HG03139 (cell line): ENCODE data around the gene CAPZA3.
"Not testable (repeated sequence)": the region's sequence is repeated elsewhere in the genome, so short reads cannot be mapped to it uniquely, and the experiment has no call there.

ENCODE experiments used
- ATAC-seq: cut with Tn5 transposase; IDR thresholded peaks from one replicate; pipeline ENCODE4 v1.9.1; 2021; ENCODE audit not compliant: unreplicated experiment

The CAPZA3 gene, protein sequence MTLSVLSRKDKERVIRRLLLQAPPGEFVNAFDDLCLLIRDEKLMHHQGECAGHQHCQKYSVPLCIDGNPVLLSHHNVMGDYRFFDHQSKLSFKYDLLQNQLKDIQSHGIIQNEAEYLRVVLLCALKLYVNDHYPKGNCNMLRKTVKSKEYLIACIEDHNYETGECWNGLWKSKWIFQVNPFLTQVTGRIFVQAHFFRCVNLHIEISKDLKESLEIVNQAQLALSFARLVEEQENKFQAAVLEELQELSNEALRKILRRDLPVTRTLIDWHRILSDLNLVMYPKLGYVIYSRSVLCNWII

GRCh38 chr12:18737819-18738218 is at the start of gene CAPZA3, which contains the start of gene PLCZ1:
CAPZA3 (plus strand) TSS chr12:18738119; CDS start chr12:18738269, 150 bp downstream.
PLCZ1 (minus strand) TSS chr12:18738012; CDS start chr12:18737371, 641 bp downstream.
- no peak for ATAC-seq

- ATAC-seq: no peak
Observed at GRCh38 chr12:18689771-18690170, 48.1 kb upstream of the CAPZA3 start.

DNA sequence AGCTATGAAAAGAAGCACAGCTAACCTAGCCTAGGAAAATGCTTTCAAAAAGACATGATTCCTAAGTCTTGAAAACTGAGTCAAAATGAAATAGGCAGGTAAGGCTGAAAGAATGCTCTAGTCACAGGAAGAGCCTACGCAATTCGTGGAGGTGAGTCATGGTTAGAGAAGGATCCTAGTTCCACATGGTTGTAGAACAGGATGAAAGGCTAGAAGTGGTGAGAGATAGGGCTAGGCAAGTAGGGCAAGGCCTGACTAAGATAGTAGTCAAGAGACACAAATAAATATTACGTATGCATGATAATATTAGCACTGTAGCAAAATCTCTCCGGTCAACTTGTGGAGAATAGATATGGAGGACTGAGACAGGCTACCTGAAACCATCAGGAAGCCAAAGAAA is 47.3 kb upstream of the CAPZA3 start:
- ATAC-seq: no peak

GRCh38 chr12:18693986-18694385 is 43.9 kb upstream of the CAPZA3 start:
- ATAC-seq: not testable (repeated sequence)

DNA sequence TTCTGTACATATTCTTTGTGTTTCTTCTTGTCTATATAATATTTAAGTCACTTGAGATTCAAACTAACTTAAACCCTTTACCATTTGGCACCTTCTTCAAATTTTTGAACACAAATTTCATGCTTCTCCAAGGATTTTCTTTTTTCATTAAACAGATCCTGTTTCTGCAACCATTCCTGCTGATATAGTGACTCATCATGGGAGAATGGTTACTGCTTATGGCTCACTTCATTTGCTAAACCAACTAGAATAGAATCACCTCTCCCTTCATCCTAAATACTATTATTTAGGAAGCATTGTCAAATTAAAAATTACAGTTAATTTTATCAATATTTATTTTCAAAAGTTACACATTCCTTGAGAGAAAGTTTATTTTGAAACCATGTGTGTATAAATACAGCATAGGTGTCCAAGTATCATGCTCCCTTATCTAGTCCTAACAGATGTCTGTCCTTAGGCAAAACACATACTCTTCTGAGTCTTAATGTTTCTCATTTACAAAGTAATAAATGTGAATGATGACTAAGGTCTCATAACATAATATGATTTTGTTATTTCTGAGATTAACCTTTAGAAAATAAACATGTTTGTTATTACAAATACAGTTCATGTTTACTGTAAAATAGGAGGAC is 40.8 kb upstream of the CAPZA3 start:
- ATAC-seq: no peak

DNA sequence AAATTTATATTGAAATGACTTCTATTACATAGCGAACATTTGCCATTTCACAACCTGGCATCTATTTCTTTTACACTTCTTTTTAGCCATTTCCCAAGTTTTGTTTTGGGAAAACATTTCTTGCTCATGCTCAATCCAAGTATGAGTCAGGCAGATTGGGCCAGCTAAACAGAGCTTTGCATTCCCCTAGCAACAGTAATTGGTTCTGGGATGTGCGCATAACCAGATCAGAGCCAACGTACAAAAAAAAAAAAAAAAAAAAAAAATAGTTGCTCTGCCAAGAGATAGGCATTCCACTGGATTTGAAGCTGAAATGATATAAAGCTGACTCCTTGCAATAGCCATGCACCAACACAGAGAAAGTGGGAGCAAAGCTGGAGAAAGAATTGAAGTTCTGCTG is 37.6 kb upstream of the CAPZA3 start:
- ATAC-seq: no peak

- no peak for ATAC-seq
Observed at GRCh38 chr12:18703321-18703720, 34.6 kb upstream of the CAPZA3 start.

DNA sequence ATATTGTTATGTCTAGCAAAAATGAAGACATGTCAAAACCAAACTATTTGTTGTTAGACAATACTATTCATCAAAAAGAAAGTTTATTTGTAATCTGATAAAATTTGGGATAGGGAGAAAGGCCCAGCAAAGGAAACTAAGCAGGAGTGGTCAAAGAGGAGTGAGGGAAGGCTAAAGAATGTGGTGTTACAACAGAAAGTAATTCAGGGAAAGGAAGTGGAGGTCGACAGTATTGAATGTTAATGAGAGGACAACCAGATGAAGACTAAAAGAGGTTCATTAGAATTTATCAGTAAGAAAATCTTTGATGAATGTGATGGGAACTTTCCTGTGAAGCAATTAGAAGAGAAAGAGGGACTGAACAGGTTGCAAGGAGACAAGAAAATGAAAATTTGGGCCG is 34.0 kb upstream of the CAPZA3 start:
- ATAC-seq: no peak

DNA sequence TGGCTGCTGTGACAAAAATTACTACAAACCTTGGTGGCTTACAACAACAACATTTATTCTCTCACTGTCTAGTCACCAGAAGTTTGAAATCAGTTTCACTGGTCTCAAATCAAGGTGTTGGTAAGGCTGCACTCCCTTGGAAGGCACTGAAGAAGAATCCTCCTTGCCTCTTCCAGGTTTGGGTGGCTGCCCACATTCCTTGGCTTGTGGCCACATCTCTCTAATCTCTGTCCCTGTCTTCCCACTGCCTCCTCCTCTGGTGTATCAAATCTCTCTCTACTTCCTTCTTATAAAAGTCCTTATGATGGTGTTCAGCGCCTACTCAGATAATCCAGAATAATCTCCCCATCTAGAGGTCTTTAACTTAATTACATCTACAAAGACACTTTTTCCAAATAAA is 31.1 kb upstream of the CAPZA3 start:
- no peak for ATAC-seq

DNA sequence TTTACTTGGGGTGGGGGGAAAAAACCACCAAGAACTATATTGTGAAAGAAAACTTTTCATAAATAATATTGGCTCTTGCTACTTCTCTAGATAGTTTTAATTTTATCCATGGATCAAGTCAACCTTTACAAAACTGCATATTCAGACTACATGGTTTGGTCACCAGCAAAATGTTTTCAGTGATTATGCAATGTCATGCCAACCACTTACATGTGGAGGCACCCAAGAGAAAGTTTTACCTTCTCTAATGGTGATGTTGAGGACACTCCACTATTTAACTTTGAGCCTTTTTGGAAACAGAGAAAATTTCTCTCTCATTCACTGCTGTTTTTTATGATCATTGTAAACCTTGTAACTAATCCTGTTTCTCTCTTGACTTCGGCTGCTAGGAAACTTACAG is 21.7 kb upstream of the CAPZA3 start:
- ATAC-seq: no peak

DNA sequence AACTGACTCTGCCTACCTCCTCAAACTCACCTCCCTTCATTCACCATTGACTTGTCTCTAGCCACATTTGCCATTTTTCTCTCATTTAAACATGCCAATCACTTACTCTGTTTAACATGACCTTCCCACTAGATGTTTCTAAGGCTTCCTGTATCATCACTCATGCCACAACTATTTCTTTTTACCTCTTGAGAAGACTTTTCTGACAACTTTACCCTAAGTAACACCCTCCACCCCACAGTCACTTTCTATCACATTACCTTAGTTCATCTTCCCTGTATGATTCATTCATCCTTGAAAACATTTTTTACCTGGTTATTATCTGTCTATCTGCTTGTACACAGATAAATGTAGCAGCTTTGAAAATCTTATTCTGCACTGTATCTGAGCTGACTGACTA is 19.5 kb upstream of the CAPZA3 start:
- no peak for ATAC-seq

DNA sequence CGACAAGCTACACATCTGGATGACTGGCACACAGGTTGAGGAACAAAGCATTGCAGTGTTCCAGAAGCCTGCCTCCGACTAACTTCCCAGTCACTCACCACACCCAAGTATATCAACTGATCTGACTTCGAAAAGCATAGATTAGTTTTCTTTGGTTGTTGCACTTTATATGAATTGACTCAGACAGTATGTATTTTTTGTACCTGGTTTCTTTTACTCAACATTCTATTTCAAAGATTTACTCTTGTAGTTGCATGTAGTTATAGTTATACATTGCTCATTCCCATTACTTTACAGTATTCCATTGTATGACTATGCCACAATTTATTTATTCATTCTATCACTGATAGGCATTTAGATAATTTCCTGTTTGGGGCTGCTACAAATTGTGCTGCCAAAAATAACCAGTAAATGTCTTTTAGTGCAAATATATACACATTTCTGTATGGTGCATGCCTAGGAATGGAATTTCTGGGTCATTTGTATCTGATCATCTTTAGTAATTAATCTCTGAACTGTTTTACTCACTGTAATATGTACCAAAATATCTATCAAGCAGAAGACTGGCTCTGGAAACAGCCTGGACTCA is 17.9 kb upstream of the CAPZA3 start:
- no peak for ATAC-seq

DNA sequence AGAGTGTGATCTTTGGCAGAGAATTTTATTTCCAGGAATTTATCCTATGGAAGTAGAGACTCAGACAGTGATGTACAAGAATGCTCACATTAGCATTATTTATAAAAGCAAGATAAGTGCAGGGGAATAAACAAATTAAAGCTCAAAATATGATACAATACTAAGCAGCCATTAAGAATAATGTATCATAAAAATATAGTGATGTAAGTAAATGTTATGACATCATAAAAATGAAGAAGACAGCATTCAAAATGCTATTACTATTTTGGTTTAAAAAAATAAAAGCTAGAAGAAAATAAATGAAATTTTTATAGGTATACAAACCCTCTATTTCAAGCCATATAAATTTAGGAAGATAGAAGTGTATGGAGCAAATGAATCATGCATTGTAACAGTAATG is 17.2 kb upstream of the CAPZA3 start:
- ATAC-seq: no peak

DNA sequence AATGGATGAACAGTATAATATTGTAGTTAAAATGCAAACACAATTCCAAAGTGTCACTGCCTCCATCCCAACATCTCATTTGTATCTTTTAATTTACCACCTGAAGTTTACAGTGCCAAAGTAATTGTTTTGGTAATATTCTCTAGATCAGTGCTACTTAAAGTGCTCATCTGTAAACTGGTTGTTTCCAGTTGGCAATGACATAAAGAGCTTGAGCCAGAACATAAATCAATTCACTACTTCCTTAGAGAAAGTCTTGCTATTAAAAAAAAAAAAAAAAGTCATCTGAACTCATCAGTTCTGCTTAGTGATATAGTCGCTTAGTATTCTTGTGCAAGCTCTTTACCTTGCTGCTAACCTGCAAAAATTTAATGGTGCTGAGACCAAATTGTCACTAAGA is 16.5 kb upstream of the CAPZA3 start:
- ATAC-seq: no peak

- ATAC-seq: no peak
Observed at GRCh38 chr12:18723752-18724151, 14.2 kb upstream of the CAPZA3 start.

DNA sequence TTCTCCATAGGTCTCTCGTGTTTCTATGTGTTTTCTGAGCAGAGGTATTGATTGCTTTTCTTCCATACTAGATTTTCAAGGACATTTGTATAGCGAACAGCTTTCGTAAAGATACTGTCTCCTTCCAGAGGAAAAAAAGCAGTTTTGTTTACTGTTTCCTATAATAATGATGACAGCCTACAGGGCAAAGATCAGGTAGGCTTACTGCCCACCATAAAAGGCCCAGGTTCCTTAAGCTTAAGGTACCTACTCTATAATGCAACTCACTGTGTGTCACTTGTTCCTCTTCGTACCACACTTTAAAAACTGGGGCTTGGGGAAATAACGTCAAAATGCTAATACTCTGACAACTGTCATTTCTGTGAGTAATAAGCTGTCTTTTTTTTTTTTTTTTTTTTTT is 6.8 kb upstream of the CAPZA3 start:
- no peak for ATAC-seq

DNA sequence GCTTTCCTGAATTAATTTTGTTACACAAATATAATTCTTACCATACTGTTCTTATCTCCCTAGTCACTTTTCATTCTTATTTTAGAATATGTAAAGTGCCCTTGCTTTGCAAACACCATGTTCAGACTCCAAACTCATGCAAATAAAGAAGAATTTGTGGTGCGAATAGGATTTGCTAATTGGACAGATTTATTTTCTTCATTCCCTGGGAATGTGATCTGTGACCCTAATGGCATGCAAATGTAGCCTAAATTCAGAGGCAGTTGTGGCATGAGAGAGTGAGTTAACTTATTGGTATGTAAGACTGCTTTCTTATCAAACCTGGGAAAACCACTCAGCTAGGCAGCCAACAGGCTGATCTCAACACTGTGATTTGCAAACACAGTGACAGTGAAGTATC is 10.0 kb downstream of the CAPZA3 start:
- ATAC-seq: no peak

DNA sequence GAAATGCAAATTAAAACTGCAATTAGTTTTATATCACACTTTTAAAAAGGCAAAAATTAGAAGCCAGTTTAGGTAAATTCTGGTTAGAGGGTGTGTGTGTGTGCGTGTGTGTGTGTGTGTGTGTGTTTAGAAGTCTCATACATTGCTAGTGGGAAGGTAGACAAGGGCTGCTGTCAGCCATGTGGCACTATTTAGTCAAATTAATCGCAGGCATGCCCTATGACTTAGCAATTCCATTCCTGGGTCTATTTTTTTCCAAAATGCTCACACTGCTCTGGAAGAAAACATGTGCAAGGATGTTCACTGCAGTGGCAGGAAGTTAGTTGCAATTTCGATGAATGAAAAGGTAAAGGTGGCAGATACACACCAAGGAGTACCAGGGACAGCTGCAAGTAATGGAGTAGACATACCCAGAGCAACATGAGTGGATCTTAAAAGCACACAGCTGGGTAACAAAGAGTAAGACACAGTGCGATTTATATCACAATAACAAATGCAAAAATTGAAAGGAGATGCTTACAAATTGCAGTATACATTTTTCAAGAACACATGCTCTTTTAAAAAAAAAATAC is 11.6 kb downstream of the CAPZA3 start:
- no peak for ATAC-seq

DNA sequence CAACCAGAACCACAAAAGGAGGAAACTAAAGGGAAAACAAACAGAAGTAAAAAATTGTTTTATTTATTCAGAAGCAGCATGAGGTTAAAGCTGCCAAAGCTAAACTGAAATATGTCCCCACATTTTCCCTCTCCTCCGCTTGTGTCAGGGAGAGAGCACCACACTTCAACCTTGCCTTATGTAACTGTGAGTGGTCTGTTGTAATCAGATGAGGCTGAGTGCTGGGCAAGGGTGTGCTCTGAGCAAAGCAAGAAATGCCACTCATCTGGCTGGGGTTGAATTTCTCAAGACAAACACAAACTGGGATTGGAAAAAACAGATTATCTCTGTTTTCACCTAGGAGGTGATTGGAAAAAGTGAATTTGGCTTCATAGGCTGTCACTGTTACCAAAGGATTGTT is 12.2 kb downstream of the CAPZA3 start:
- no peak for ATAC-seq

GRCh38 chr12:18751866-18752265 is 13.9 kb downstream of the CAPZA3 start:
- ATAC-seq: no peak

- no peak for ATAC-seq
Observed at GRCh38 chr12:18752280-18752920, 14.5 kb downstream of the CAPZA3 start.

DNA sequence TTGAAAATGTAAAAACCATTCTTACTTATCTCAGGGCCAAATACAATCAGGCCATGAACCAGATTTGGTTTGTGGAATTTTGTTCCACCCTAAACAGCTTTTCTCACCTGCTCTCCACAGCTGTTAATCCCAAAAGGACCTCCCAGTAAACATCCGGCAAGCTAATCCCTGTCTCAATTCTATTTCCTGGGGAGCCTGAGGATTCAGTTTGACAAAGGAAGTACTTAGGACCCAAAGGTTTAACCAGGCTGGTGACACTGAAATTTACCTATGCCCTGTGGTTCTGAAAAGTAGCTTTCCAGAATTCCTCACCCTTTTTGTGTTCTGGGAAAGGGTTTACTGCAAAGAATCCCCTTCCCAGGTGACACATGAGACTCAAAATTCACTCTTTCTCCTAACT is 15.0 kb downstream of the CAPZA3 start:
- no peak for ATAC-seq
